Measurements from ENCODE around the gene ABLIM2.
A peak's percentile ranks its signal among the peaks of the same experiment; 100 is the strongest.

ABLIM2 gene

GRCh38 chr4:7987148-7987989, 171.2 kb downstream of the ABLIM2 start:
- Histone ChIP-seq H3K4me1 (no peaks in the 10 kb centered on the region), H3K9me3 (no peaks in the 10 kb centered on the region), H3K4me3 (no peak overlapping the region), H3K27me3 (ENCODE audit: low read depth) (no peaks in the 10 kb centered on the region), H3K36me3 (replicated peaks) (no peaks in the 10 kb centered on the region)
- peak; percentile 59 to 88 for DNase-seq (ENCODE audit: low spot score in 2 of 2)
- in situ Hi-C loops (cut with MboI; ENCODE audit: low sequenced_read_pairs): loop anchor here (5.0 kb wide), 1 partner anchor 185 kb away; no protein-coding TSS in a partner anchor

- Histone ChIP-seq H3K4me1 (no peaks in the 10 kb centered on the region), H3K36me3 (replicated peaks) (no peaks in the 10 kb centered on the region), H3K27me3 (ENCODE audit: low read depth) (no peaks in the 10 kb centered on the region), H3K4me3 (no peak overlapping the region), H3K9me3 (no peaks in the 10 kb centered on the region)
- no peak for DNase-seq (ENCODE audit: low spot score in 2 of 2)
- in situ Hi-C loops (cut with MboI; ENCODE audit: low sequenced_read_pairs): loop anchor here (5.0 kb wide), 1 partner anchor 184 kb away; no protein-coding TSS in a partner anchor
Measured at GRCh38 chr4:7985891-7986441, 172.6 kb downstream of the ABLIM2 start.

- no peaks in the 10 kb centered on the region for H3K9me3 ChIP-seq
- in situ Hi-C loops (cut with MboI; ENCODE audit: low sequenced_read_pairs): loop anchor here (5.0 kb wide), 1 partner anchor 183 kb away; no protein-coding TSS in a partner anchor
- no peaks in the 10 kb centered on the region for H3K27me3 ChIP-seq (ENCODE audit: low read depth)
- no peak for DNase-seq (ENCODE audit: low spot score in 2 of 2)
- no peak overlapping the region for H3K4me3 ChIP-seq
- no peaks in the 10 kb centered on the region for H3K36me3 ChIP-seq (replicated peaks)
- H3K4me1 ChIP-seq: no peaks in the 10 kb centered on the region
Measured at GRCh38 chr4:7985072-7985471, 173.5 kb downstream of the ABLIM2 start.

GRCh38 chr4:7984286-7984925, 174.2 kb downstream of the ABLIM2 start:
- H3K27me3 ChIP-seq (ENCODE audit: low read depth): no peaks in the 10 kb centered on the region
- no peak for DNase-seq (ENCODE audit: low spot score in 2 of 2)
- H3K4me1 ChIP-seq: peaks cover 3% of the 10 kb centered on the region
- in situ Hi-C loops (cut with MboI; ENCODE audit: low sequenced_read_pairs): no loop called here
- H3K4me3 ChIP-seq: no peak overlapping the region
- no peaks in the 10 kb centered on the region for H3K36me3 ChIP-seq (replicated peaks)
- H3K9me3 ChIP-seq: no peaks in the 10 kb centered on the region

GRCh38 chr4:7983296-7983695, 175.3 kb downstream of the ABLIM2 start:
- Histone ChIP-seq H3K9me3 (no peaks in the 10 kb centered on the region), H3K27me3 (ENCODE audit: low read depth) (no peaks in the 10 kb centered on the region), H3K36me3 (replicated peaks) (no peaks in the 10 kb centered on the region), H3K4me3 (no peak overlapping the region), H3K4me1 (peaks cover 5% of the 10 kb centered on the region)
- no peak for DNase-seq (ENCODE audit: low spot score in 2 of 2)
- in situ Hi-C loops (cut with MboI; ENCODE audit: low sequenced_read_pairs): no loop called here

GRCh38 chr4:7981738-7982394, 176.7 kb downstream of the ABLIM2 start:
- peaks cover 5% of the 10 kb centered on the region for H3K4me1 ChIP-seq
- no peak for DNase-seq (ENCODE audit: low spot score in 2 of 2)
- H3K27me3 ChIP-seq (ENCODE audit: low read depth): no peaks in the 10 kb centered on the region
- no peak overlapping the region for H3K4me3 ChIP-seq
- in situ Hi-C loops (cut with MboI; ENCODE audit: low sequenced_read_pairs): no loop called here
- H3K36me3 ChIP-seq (replicated peaks): no peaks in the 10 kb centered on the region
- no peaks in the 10 kb centered on the region for H3K9me3 ChIP-seq

GRCh38 chr4:7980036-7980435, 178.6 kb downstream of the ABLIM2 start:
- no peaks in the 10 kb centered on the region for H3K27me3 ChIP-seq (ENCODE audit: low read depth)
- no peaks in the 10 kb centered on the region for H3K36me3 ChIP-seq (replicated peaks)
- H3K4me3 ChIP-seq: no peak overlapping the region
- no peaks in the 10 kb centered on the region for H3K9me3 ChIP-seq
- DNase-seq (ENCODE audit: low spot score in 2 of 2): no peak
- in situ Hi-C loops (cut with MboI; ENCODE audit: low sequenced_read_pairs): no loop called here
- H3K4me1 ChIP-seq: peaks cover 5% of the 10 kb centered on the region

GRCh38 chr4:7979652-7979968, 179.0 kb downstream of the ABLIM2 start:
- peaks cover 5% of the 10 kb centered on the region for H3K4me1 ChIP-seq
- in situ Hi-C loops (cut with MboI; ENCODE audit: low sequenced_read_pairs): no loop called here
- no peak overlapping the region for H3K4me3 ChIP-seq
- DNase-seq (ENCODE audit: low spot score in 2 of 2): no peak
- no peaks in the 10 kb centered on the region for H3K36me3 ChIP-seq (replicated peaks)
- H3K9me3 ChIP-seq: no peaks in the 10 kb centered on the region
- no peaks in the 10 kb centered on the region for H3K27me3 ChIP-seq (ENCODE audit: low read depth)

GRCh38 chr4:7978907-7979651, 179.5 kb downstream of the ABLIM2 start:
- peaks cover 5% of the 10 kb centered on the region for H3K4me1 ChIP-seq
- no peaks in the 10 kb centered on the region for H3K27me3 ChIP-seq (ENCODE audit: low read depth)
- no peaks in the 10 kb centered on the region for H3K36me3 ChIP-seq (replicated peaks)
- DNase-seq (ENCODE audit: low spot score in 2 of 2): no peak
- no peaks in the 10 kb centered on the region for H3K9me3 ChIP-seq
- no peak overlapping the region for H3K4me3 ChIP-seq
- in situ Hi-C loops (cut with MboI; ENCODE audit: low sequenced_read_pairs): no loop called here

- in situ Hi-C loops (cut with MboI; ENCODE audit: low sequenced_read_pairs): no loop called here
- Histone ChIP-seq H3K4me3 (no peak overlapping the region), H3K27me3 (ENCODE audit: low read depth) (no peaks in the 10 kb centered on the region), H3K36me3 (replicated peaks) (no peaks in the 10 kb centered on the region), H3K9me3 (no peaks in the 10 kb centered on the region), H3K4me1 (peaks cover 5% of the 10 kb centered on the region)
- peak in 1 of 2 experiments; percentile 52 for DNase-seq (ENCODE audit: low spot score in 2 of 2)
Measured at GRCh38 chr4:7978489-7978888, 180.1 kb downstream of the ABLIM2 start.

GRCh38 chr4:7976634-7977033, 182.0 kb downstream of the ABLIM2 start:
- no peaks in the 10 kb centered on the region for H3K36me3 ChIP-seq (replicated peaks)
- H3K4me1 ChIP-seq: peaks cover 14% of the 10 kb centered on the region
- no peaks in the 10 kb centered on the region for H3K27me3 ChIP-seq (ENCODE audit: low read depth)
- in situ Hi-C loops (cut with MboI; ENCODE audit: low sequenced_read_pairs): no loop called here
- H3K9me3 ChIP-seq: no peaks in the 10 kb centered on the region
- H3K4me3 ChIP-seq: no peak overlapping the region
- DNase-seq (ENCODE audit: low spot score in 2 of 2): no peak

- H3K27me3 ChIP-seq (ENCODE audit: low read depth): no peaks in the 10 kb centered on the region
- no peaks in the 10 kb centered on the region for H3K9me3 ChIP-seq
- in situ Hi-C loops (cut with MboI; ENCODE audit: low sequenced_read_pairs): no loop called here
- H3K4me1 ChIP-seq: peaks cover 14% of the 10 kb centered on the region
- no peak overlapping the region for H3K4me3 ChIP-seq
- H3K36me3 ChIP-seq (replicated peaks): no peaks in the 10 kb centered on the region
- no peak for DNase-seq (ENCODE audit: low spot score in 2 of 2)
Measured at GRCh38 chr4:7976025-7976424, 182.6 kb downstream of the ABLIM2 start.

GRCh38 chr4:7974425-7974824, 184.2 kb downstream of the ABLIM2 start:
- no peaks in the 10 kb centered on the region for H3K36me3 ChIP-seq (replicated peaks)
- no peaks in the 10 kb centered on the region for H3K27me3 ChIP-seq (ENCODE audit: low read depth)
- no peaks in the 10 kb centered on the region for H3K9me3 ChIP-seq
- no peak for DNase-seq (ENCODE audit: low spot score in 2 of 2)
- H3K4me3 ChIP-seq: no peak overlapping the region
- H3K4me1 ChIP-seq: peaks cover 11% of the 10 kb centered on the region
- in situ Hi-C loops (cut with MboI; ENCODE audit: low sequenced_read_pairs): no loop called here
